HG02970 (cell line): ENCODE results near the gene ABCA5.
"Not testable (repeated sequence)": the region's sequence is repeated elsewhere in the genome, so short reads cannot be mapped to it uniquely, and the experiment has no call there.

Source experiments
- ATAC-seq: cut with Tn5 transposase; IDR thresholded peaks from one replicate; pipeline ENCODE4 v1.9.1; 2021; ENCODE audit warnings: mild to moderate bottlenecking, moderate library complexity, moderate number of reproducible peaks; ENCODE audit not compliant: unreplicated experiment, low FRiP score

ABCA5 gene

DNA sequence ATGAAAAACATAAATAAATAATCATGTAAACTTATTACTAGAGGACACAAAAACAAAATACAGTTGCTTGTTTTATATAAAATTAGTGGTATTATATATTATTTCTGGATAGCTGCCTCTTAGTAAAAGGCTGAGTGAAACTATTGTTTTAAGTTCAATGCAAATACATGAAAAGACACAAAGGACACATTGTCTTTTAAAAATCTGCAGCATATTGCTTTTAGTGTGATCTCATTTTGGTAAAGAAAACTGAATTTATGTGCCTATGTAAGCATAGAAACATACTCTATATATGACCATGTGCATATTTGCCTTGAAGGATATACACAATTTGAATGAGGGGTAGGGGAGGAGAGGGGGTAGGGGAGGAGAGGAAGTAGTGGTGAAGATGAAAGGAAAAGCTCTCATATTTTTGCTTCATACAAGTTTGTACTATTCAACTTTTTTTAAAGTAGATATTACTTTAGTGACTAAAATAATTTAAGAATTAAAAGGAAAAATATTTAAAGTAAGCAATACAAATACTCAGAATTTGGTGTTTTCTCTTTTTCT lies 104.2 kb downstream of the ABCA5 start:
- no peak for ATAC-seq

DNA sequence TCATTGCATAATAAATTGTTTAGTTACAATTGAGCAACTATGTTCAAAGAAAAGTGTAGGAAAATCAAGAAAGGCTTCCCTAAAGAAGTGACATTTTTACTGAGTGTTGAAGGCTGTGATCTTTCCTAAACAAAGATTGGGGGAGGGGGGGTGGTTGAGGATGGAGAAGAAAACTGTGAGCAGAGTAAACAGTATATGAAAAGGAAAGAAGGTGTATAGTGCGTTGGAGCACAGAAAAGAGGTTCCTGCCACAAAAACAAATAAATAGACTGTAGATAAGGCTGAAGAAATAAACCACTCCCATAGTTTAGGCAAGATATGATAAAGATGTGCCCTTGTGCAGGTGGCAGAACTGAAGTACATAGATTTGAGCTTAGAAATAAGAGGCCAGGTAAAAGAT lies 106.8 kb downstream of the ABCA5 start:
- ATAC-seq = no peak

DNA sequence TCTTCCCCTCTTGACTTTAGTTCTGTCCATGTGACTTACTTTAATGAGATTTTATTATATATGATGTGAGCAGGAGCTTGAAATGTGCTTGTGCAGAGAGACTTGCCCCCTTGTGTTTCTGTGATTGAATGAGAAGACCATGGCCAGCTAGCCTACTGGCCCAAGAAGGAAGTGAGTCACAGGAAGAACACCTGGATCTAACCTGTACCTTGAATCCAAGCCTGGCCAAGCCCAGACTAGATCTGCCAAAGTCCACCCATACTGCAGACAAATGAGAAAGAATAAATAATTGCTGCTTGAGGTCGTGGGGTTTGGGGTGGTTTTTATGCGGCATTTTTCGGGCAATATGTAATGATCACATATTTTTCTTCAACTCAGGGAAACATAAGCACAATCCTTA lies 107.9 kb downstream of the ABCA5 start:
- ATAC-seq = no peak

DNA sequence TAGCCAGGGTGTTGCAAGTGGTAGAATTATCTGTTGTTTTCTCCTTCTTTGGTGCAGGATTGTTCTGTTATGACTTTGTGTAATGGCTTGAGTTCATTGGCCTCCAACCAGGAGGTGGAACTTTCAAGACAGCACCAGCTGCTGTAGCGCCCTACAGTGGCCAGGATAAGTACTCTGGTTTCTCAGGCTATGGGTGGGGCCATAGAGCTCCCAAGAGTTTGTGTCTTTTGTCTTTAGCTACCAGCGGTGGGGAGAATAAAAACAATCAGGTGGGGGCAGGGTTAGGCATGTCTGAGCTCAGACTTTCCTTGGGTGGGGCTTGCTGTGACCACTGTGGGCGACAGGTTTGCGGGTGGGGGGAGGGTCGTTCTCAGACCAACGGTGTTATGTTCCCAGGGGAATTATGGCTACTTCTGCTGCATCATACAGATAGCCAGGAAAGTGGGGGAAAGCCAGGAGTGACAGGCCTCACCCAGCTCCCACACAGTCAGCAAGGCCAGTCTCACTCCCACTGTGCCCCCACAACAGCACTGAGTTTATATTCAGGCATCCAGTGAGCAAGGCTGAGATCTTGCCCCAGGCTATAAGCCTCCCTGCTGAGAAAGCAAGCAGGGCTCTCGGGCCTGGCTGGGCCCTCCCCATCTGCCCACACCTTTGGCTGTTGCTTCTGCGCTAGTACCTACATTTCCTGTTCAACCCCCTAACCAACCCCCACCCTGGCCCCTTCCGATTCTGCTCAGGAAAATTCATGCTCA lies 113.7 kb downstream of the ABCA5 start:
- ATAC-seq = no peak

DNA sequence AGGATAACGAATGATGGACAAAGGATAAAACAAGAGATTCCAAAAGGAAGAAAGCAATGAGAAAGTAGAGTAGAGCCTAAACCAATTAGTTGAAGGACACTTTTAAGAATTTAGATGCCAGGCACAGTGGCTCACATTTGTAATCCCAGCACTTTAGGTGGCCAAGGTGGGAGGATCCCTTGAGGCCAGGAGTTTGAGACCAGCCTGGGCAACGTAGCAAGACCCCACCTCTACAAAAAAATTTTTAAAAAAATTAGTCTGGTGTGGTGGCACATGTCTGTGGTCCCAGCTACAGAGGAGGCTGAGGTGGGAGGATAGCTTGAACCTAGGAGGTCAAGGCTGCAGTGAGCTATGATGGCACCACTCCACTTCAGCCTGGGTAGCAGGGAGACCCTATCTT lies 118.3 kb downstream of the ABCA5 start:
- no peak for ATAC-seq

DNA sequence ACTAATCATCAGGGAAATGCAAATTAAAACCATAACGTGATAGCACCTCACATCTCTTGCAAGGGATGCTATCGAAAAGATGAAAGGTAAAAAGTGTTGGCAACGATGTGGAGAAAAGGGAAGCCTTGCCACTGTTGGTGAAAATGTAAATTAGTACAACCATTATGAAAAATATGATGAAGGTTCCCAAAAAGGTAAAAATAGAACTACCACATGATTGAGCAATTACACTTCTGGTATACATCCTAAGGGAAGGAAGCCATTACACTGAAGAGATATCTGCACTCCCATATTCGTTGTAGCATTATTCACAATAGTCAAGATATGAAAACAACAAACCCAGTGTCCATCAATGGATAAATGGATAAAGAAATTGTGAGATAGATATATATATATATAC lies 119.8 kb downstream of the ABCA5 start:
- ATAC-seq = no peak

DNA sequence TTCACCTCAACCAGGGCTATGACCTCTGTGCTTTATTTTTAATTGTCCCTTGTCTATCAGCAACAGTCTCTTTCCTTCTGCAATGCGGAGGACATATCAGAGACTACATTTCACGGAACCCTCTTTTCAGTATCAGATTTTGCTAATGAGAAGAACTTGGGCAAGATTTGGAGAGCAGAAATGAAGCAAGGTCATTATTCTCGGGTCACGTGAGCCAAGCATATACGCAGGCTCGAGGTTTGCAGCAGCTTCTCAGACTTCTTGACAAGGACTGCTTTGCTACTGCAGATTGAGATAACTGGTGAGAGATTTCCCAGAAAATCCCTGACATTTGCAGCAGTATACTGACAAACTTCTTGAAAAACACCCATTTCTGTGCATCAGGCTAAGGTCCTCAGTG lies 128.7 kb downstream of the ABCA5 start:
- ATAC-seq = no peak

DNA sequence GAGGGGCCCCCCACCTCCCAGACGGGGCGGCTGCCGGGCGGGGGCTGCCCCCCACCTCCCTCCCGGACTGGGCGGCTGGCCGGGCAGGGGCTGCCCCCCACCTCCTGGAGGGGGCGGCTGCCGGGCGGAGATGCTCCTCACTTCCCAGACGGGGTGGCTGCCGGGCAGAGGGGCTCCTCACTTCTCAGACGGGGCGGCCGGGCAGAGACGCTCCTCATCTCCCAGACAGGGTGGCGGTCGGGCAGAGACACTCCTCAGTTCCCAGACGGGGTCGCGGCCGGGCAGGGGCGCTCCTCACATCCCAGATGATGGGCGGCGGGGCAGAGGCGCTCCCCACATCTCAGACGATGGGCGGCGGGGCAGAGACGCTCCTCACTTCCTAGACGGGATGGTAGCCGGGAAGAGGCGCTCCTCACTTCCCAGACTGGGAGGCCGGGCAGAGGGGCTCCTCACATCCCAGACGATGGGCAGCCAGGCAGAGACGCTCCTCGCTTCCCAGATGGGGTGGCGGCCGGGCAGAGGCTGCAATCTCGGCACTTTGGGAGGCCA lies 130.8 kb downstream of the ABCA5 start:
- not testable (repeated sequence) for ATAC-seq
